WI38 (cell line): ENCODE data around the gene ALMS1.
A peak's percentile ranks its signal among the peaks of the same experiment; 100 is the strongest.
"Not testable (repeated sequence)": the region's sequence is repeated elsewhere in the genome, so short reads cannot be mapped to it uniquely, and the experiment has no call there.

Experiments
- H3K4me3 ChIP-seq: 2 replicates; pipeline ENCODE4 v1.5.1; 2011; ENCODE audit warnings: low read depth, mild to moderate bottlenecking, control low read depth, low read length
- TF ChIP-seq, protein P1 (sequence below): IDR thresholded peaks from 2 replicates; pipeline ENCODE4 v1.5.1; 2012; ENCODE audit warnings: low read depth, mild to moderate bottlenecking, control low read depth, low read length

Gene ALMS1

DNA sequence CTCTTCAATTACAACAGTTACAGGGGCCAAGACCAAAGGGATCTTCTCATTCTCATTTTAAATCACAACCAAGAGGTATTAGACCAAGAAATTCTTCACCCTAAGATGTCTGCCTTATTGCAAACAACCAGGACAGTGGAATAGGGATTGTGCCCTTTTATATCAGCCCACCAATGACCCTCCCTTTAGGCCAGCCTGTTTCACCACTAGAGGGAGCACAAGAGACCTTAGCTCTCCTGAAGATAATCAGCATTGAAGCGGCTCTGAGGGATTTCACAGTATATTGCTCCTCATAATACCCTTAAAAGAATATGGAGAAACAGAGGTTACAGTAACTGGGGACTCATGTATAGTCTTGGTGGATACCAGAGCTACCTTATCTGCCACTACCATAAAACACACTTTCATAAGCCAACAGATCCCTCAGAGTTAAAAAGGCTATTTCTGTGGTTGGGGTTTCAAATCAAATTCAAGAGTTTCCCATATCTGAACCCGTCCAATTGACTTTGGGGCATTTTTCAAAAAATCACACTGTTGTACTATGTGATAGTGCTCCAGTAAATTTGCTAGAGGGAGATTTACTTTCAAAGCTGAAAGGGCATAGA is 245.1 kb downstream of the ALMS1 start:
- TF ChIP-seq, protein P1, sequence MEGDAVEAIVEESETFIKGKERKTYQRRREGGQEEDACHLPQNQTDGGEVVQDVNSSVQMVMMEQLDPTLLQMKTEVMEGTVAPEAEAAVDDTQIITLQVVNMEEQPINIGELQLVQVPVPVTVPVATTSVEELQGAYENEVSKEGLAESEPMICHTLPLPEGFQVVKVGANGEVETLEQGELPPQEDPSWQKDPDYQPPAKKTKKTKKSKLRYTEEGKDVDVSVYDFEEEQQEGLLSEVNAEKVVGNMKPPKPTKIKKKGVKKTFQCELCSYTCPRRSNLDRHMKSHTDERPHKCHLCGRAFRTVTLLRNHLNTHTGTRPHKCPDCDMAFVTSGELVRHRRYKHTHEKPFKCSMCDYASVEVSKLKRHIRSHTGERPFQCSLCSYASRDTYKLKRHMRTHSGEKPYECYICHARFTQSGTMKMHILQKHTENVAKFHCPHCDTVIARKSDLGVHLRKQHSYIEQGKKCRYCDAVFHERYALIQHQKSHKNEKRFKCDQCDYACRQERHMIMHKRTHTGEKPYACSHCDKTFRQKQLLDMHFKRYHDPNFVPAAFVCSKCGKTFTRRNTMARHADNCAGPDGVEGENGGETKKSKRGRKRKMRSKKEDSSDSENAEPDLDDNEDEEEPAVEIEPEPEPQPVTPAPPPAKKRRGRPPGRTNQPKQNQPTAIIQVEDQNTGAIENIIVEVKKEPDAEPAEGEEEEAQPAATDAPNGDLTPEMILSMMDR: peak; percentile 37
- H3K4me3 ChIP-seq: not testable (repeated sequence)

DNA sequence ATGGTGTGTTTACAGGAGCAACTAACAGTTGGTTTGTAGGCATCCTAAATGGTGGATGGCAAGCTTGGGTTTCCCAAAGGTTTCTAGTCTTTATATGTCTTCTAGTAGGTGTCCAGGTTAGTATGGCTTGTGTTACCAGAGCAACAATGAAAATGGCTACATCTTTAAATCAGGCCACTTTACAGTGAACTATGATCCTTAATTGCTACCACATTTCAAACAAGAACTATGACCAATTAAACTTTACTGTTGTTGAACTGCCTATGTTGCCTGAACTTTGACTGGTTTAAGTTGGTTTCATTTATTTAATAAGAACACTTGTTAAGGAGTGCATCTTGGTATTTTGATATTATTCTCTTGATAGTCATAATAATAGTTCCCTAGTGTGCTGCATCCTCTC is 251.3 kb downstream of the ALMS1 start:
- H3K4me3 ChIP-seq: not testable (repeated sequence)

DNA sequence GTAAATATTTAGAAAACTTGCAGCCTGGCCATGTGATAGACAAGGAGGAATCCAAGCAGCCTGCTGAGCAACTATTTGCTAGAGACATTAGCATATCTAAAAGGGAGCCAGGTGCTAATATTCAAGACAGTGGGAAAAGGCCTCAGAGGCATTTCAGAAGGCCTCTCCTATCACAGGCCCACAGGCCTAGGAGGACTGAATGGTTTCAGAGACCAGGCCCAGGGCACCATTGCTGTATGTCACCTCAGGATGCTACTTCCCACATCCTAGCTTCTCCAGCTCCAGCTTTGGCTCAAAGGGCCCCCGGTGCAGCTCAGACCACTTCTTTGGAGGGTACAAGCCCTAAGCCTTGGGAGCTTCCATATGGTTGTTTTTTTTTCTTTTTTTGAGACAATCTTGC is 252.8 kb downstream of the ALMS1 start:
- TF ChIP-seq, protein P1: no peak
- no peak overlapping the region for H3K4me3 ChIP-seq

DNA sequence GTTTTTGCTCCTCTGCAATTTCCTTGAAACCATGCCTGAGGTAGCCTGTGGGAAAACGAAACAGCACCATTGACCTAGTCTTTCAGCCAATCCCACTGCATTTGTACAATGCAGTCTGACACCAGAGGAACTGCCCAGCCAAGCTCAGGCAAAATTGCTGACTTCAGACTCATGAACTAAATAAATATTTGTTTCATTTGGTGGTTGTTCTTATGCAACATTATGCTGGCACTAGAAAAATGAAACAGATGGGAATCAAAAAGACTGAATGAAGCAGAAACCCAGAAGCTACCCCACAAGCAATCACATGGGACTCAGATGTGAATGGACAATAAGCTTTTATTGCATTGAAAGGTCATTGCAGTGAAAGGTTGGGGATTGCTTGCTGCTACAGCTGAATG is 254.9 kb downstream of the ALMS1 start:
- TF ChIP-seq, protein P1: no peak
- no peak overlapping the region for H3K4me3 ChIP-seq

DNA sequence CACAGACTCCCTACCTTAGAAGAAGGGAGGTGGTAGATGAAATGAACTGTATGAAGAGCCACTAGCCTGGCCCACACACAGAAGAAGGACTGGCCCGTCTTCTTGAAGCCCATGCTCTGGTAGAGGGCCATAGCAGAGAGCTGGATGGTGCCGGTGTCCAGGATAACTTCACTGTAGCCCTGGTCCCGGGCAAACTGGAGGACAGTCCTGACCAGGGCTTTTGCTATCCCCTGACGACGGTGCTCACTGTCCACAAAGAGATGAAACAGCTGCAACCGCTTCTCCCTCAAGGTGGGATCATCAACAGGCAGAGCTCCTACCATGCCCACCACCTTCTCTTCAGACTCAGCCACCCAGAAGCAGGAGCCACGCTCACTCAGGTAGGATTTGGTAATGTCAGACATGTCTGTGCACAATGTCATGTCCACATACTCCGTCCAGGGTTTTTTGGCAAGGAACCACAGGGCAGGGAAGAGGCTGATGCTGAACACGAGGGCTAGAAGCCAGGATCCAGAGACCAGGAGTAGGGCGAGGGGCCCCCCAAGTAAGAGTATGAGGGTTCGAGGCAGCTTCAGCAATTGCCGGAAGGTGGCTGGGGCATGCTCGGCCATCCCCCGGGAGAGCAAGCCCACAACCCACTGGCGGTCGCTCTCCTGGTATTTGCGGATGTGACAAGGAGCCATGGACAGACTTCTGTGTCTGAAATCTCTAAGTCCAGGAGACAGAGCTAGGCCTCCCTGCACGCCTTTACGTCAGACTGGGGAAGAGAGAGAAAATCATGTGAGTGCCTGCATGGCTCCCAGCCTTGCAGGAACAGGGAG is 255.5 kb downstream of the ALMS1 start:
- TF ChIP-seq, protein P1: no peak
- no peak overlapping the region for H3K4me3 ChIP-seq

DNA sequence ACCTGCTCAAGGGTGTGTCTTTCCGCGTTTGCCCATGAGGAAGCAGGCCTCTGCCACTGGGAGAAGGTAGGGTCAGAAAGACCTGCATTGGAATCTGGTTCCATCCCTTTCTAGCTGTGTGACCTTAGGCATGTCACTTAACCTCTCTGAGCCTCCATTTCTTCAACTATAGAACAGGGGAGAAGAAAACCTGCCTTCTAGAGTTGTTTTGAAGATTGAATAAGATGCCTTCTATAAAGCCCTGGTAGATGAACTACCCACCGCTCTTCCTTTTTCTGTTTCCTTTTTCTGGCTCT is 256.1 kb downstream of the ALMS1 start:
- TF ChIP-seq, protein P1: no peak
- H3K4me3 ChIP-seq: no peak overlapping the region

DNA sequence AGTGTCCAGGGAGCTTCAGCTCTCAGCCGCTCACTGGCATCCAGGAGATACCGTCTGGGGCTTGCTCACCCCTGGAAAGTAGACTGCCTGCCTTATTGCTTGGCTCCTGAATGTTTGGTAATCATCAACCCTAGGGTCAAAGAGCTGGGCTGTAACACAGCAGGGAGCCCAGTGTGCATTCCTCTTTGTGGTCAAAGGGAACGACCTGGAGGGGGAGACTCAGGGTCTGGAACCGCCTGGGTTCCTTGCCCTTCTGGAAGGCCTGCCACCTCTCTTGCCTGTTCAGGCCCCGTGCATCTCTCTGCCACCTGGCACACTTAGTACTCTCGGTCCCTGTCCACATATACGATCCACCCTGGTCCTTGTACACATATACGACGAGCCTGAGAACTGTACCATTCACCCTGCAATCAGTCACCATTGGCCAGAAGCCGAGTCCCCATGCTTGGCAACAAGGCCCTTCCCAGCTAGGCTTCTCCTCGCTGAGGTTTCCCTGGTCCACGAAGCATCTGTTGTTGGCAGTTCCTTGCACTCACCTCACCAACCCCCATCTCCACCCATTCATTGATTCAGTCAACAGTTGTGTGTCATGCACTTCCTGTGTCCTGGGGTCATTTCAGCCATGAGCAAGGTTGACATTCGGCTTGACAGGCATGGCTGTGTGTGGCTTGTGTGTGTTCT is 256.8 kb downstream of the ALMS1 start, which contains the start of gene NAT8:
TSS of gene NAT8 (minus strand) at position 85 of the 681 bp plus-strand sequence. CDS start 794 bp downstream, outside the sequence.
- no peak within 1 kb of the TSS for H3K4me3 ChIP-seq
- TF ChIP-seq, protein P1: no peak

DNA sequence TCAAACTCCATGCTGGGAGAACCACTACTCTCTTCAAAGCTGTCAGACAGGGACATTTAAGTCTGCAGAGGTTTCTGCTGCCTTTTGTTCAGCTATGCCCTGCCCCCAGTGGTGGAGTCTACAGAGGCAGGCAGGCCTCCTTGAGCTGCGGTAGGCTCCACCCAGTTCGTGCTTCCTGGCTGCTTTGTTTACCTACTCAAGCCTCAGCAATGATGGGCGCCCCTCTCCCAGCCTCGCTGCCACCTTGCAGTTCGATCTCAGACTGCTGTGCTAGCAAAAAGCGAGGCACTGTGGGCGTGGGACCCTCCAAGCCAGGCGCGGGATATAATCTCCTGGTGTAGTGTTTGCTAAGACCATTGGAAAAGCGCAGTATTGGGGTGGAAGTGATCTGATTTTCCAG is 262.1 kb downstream of the ALMS1 start:
- H3K4me3 ChIP-seq: not testable (repeated sequence)
